ENCODE data around the gene ITGA3.
"Not testable (repeated sequence)": the region's sequence is repeated elsewhere in the genome, so short reads cannot be mapped to it uniquely, and the experiment has no call there.

ITGA3 gene

GRCh38 chr17:50035421-50035879, 20.5 kb upstream of the ITGA3 start:
- DNase-seq (ENCODE audit: low spot score) = no peak

- no peak for DNase-seq (ENCODE audit: low spot score)
Measured at GRCh38 chr17:50035945-50036344, 20.0 kb upstream of the ITGA3 start.

- DNase-seq (ENCODE audit: low spot score) = no peak
Measured at GRCh38 chr17:50036455-50037261, 19.3 kb upstream of the ITGA3 start.

GRCh38 chr17:50037321-50038107, 18.4 kb upstream of the ITGA3 start:
- no peak for DNase-seq (ENCODE audit: low spot score)

- DNase-seq (ENCODE audit: low spot score) = no peak
Measured at GRCh38 chr17:50039058-50039457, 16.9 kb upstream of the ITGA3 start.

GRCh38 chr17:50040496-50040895, 15.4 kb upstream of the ITGA3 start:
- DNase-seq (ENCODE audit: low spot score) = not testable (repeated sequence)

GRCh38 chr17:50042211-50042610, 13.7 kb upstream of the ITGA3 start:
- DNase-seq (ENCODE audit: low spot score) = no peak

- no peak for DNase-seq (ENCODE audit: low spot score)
Measured at GRCh38 chr17:50043290-50044148, 12.4 kb upstream of the ITGA3 start.

GRCh38 chr17:50044483-50044882, 11.4 kb upstream of the ITGA3 start:
- DNase-seq (ENCODE audit: low spot score) = no peak

- DNase-seq (ENCODE audit: low spot score) = no peak
Measured at GRCh38 chr17:50045154-50045553, 10.8 kb upstream of the ITGA3 start.

- no peak for DNase-seq (ENCODE audit: low spot score)
Measured at GRCh38 chr17:50046179-50046578, 9.7 kb upstream of the ITGA3 start.

GRCh38 chr17:50046667-50047066, 9.2 kb upstream of the ITGA3 start:
- DNase-seq (ENCODE audit: low spot score) = no peak

- DNase-seq (ENCODE audit: low spot score) = no peak
Measured at GRCh38 chr17:50047083-50047482, 8.8 kb upstream of the ITGA3 start.

GRCh38 chr17:50047488-50048126, 8.3 kb upstream of the ITGA3 start:
- DNase-seq (ENCODE audit: low spot score) = no peak

GRCh38 chr17:50048146-50048720, 7.7 kb upstream of the ITGA3 start:
- DNase-seq (ENCODE audit: low spot score) = no peak

- no peak for DNase-seq (ENCODE audit: low spot score)
Measured at GRCh38 chr17:50048988-50049387, 6.9 kb upstream of the ITGA3 start.

GRCh38 chr17:50049636-50050035, 6.3 kb upstream of the ITGA3 start:
- no peak for DNase-seq (ENCODE audit: low spot score)

GRCh38 chr17:50050431-50051032, 5.4 kb upstream of the ITGA3 start:
- no peak for DNase-seq (ENCODE audit: low spot score)

- DNase-seq (ENCODE audit: low spot score) = no peak
Measured at GRCh38 chr17:50051082-50051576, 4.8 kb upstream of the ITGA3 start.

GRCh38 chr17:50051606-50052005, 4.3 kb upstream of the ITGA3 start:
- no peak for DNase-seq (ENCODE audit: low spot score)
